GM12801 (cell line): Measurements from ENCODE around the gene MPP3.

ENCODE experiments used
- TF ChIP-seq, protein P1 (sequence below): IDR thresholded peaks from one replicate; pipeline ENCODE4 v1.5.1; 2011; ENCODE audit warnings: control low read depth; ENCODE audit not compliant: insufficient read length; ENCODE audit errors: extremely low read depth

Gene MPP3

DNA sequence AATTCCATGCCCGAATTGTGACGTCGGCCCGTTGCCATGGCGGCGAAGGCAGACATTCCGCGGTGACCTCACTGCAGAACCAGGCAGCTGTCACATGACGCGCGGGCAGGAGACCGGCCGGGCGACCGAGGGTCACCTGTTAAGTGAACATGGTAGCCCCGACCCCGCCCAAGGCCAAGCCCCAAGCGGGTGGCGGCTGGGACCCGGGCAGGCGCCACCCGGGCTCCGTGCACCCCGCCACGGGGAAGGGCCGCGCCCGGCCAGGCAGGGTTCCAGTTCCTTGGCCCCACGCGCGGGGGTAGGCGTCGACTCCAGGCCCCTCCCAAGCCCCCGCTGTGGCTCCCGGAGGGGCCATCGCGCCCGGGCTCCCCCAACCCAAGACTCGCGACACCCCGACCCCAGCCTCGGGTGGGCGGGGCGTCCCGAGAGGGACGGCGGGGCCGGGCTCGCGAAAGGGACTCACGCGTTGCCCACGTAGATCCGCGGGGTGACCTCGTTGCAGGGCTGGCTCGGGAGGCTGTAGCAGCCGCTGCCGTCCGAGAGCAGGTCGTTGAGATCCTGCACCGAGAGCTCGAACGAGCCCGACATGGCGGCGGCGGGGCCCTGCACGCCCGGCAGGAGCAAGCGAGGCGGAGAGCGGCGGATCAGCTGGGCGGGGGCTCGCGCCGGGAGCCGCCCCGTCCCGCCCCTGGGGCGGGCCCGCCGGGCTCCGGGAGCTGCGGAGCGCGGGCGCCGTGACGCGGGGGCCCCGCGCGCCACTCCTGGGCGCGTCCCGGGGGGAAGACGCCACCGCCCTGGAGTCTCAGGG is 54.4 kb downstream of the MPP3 start, which contains the start of gene DUSP3:
Gene DUSP3, minus strand, starts transcription at position 641 of the 808 bp plus-strand sequence. Its CDS starts 53 bp downstream, at position 588.
- TF ChIP-seq, protein P1, sequence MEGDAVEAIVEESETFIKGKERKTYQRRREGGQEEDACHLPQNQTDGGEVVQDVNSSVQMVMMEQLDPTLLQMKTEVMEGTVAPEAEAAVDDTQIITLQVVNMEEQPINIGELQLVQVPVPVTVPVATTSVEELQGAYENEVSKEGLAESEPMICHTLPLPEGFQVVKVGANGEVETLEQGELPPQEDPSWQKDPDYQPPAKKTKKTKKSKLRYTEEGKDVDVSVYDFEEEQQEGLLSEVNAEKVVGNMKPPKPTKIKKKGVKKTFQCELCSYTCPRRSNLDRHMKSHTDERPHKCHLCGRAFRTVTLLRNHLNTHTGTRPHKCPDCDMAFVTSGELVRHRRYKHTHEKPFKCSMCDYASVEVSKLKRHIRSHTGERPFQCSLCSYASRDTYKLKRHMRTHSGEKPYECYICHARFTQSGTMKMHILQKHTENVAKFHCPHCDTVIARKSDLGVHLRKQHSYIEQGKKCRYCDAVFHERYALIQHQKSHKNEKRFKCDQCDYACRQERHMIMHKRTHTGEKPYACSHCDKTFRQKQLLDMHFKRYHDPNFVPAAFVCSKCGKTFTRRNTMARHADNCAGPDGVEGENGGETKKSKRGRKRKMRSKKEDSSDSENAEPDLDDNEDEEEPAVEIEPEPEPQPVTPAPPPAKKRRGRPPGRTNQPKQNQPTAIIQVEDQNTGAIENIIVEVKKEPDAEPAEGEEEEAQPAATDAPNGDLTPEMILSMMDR = no peak

DNA sequence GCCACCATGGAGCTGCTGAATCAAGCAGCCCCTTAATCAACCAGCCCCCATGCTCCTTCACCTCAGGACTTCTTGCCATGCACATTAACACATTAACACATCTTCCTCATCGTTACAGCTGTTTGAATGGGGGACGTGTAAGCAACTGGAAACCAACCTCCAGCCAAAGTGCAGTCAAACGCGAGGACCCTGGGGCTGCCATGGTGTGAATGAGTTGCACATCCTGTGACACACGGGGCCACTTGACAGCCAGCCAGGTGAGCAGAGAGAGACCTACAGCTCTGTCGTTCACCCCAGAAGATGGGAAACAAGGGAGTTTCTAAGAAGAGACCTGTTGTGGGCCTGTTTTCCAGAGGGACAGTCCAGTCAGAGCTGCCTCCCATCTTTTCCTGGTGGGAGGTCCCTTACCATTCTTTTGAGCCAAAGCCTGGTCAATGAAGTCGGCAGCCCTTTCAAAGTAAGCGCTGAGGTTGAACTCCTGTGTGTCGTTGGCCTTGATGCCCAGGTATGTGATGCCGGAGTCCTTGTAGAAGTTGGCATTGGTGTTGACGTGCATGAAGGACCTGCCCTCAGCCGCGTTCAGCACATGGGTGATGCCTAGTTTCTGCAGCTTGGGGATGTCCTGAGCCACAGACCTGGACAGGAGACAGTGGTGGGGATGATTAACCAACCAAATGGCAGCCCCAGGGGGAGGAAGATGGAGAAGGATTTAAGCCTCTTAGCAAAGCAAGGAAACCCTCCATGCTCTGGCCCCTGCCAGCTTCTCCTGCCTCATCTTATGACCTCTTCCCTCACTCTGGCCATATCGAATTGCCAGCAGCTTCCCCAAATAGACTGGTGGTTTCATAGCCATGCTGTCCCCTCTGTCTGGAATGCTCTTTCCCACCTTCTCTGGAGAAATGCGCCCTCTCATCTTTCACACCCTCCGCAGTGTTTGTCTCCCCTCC is 58.4 kb downstream of the MPP3 start:
- TF ChIP-seq, protein P1 = no peak

DNA sequence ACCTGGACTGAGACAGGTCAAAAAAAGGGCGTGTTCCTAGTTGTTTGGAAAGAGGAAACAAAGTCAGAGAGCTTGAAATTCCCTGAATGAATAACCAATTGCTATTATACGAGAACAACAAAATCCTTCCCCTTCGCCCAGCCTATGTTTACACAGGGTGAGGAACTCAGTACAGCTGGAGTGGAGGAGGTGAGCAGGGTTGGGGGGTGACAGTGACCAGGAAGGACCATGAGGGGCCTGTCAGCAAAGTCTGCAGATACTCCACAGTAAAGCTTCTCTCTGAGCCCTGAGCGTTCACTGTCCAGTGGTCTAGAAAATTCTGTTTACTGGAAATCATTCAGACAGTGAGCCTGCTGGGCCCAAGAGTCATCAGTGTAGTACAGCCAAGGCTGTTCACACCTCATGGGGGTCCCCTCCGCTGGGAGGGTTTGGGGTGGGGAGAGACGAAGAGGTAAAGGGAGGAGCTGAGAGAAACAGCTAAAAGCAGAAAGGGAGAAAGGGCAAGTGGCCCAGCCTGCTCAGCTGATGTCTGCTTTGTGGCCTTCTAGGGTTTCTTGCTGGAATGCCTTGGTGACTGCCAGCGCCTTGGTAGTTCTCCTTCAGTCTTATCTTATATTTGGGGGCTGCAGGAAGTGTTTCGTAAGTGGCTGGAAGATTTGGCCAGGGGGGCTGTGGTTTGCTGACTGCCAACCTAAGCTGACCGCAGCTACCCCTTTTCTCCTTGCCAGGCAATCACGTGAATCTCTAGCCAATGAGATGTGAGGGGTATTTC is 59.9 kb downstream of the MPP3 start:
- TF ChIP-seq, protein P1 = no peak

DNA sequence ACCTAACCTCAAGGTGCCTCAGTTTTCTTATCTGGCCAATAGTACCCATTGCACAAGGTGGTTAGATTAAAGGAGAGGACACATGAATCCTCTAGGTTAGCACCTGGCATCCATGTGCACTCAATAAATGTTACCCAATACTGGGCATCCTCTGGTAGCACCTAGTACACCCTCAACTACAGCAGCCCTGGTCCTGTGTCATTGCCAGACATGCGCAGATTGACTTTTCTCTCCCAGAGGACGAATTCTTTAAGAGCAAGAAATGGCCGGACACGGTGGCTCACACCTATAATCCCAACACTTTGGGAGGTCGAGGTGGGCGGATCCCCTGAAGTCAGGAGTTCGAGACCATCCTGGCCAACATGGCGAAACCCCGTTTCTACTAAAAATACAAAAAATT is 61.5 kb downstream of the MPP3 start:
- TF ChIP-seq, protein P1 = no peak

DNA sequence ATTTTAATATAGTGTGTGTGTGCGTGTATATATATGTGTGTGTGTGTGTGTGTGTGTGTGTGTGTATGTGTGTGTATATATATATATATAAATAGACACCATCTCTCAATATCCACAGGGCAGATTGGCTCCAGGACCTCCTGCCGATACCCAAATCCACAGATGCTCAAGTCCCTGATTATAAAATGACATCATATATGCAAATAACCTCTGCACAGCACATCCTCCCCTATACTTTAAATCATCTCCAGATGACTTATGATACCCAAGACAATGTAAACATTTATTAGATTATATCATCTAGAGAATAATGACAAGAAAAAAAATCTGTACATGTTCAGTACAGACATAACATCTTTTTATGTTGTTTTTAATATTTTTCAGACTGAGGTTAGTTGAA is 62.0 kb downstream of the MPP3 start:
- TF ChIP-seq, protein P1 = no peak

DNA sequence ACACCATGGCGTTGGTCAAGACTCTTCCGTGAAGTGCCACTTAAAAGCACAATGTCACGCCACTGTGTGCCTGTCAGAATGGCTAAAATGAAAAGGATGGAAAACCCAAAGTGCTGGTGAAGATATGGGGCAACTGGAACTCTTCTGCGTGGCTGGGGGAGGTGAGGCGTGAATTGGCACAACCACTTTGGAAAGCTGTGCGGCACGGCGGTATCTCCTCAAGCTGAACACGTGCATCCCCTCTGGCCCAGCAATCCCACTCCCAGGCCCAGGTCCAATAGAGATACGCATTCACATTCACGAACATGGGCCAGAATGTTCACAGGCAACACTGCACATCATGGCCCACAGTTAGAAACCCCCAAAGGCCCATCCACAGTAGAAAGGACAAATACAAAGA is 63.1 kb downstream of the MPP3 start:
- TF ChIP-seq, protein P1 = no peak
